HL-60 (cell line): ENCODE data around the gene HMCN1.

Source experiments
- DNase-seq, 2 experiments: peaks; one replicate each; pipeline ENCODE4 v3.0.0-alpha.2; 2010 to 2020; ENCODE audit warnings: low read depth in 1 of 2, low spot score in 1 of 2
- H3K27ac ChIP-seq: fragments of 250-450 bp; sonication (Bioruptor Pico); replicated peaks from 2 replicates; pipeline ENCODE4 v1.5.1; 2020; ENCODE audit warnings: mild to moderate bottlenecking, moderate library complexity
- H3K27me3 ChIP-seq: fragments of 250-450 bp; sonication (Bioruptor Pico); 2 replicates; pipeline ENCODE4 v1.5.1; 2021; ENCODE audit warnings: mild to moderate bottlenecking, moderate library complexity; ENCODE audit not compliant: insufficient read depth, poor library complexity, severe bottlenecking
- H3K4me3 ChIP-seq: replicated peaks from 2 replicates; pipeline ENCODE4 v1.5.1; 2011; ENCODE audit warnings: mild to moderate bottlenecking, control low read depth, low read length; ENCODE audit not compliant: insufficient read depth
- GABPA ChIP-seq: IDR thresholded peaks from 2 replicates; pipeline ENCODE4 v1.6.1; 2012; ENCODE audit warnings: low read depth
- POLR2AphosphoS5 ChIP-seq: IDR thresholded peaks from 2 replicates; pipeline ENCODE4 v1.6.1; 2012; ENCODE audit warnings: low read depth
- SPI1 ChIP-seq: IDR thresholded peaks from 2 replicates; pipeline ENCODE4 v1.6.1; 2012; ENCODE audit warnings: low read depth, mild to moderate bottlenecking, borderline replicate concordance
- TF ChIP-seq, protein P1 (sequence below): IDR thresholded peaks from one replicate; pipeline ENCODE4 v1.5.1; 2011; ENCODE audit warnings: low read length, control low read depth, inconsistent platforms; ENCODE audit not compliant: insufficient read depth
- TF ChIP-seq, protein P2 (sequence below): IDR thresholded peaks from 2 replicates; pipeline ENCODE4 v1.6.1; 2012; ENCODE audit warnings: low read depth; ENCODE audit not compliant: insufficient replicate concordance

HMCN1 gene

DNA sequence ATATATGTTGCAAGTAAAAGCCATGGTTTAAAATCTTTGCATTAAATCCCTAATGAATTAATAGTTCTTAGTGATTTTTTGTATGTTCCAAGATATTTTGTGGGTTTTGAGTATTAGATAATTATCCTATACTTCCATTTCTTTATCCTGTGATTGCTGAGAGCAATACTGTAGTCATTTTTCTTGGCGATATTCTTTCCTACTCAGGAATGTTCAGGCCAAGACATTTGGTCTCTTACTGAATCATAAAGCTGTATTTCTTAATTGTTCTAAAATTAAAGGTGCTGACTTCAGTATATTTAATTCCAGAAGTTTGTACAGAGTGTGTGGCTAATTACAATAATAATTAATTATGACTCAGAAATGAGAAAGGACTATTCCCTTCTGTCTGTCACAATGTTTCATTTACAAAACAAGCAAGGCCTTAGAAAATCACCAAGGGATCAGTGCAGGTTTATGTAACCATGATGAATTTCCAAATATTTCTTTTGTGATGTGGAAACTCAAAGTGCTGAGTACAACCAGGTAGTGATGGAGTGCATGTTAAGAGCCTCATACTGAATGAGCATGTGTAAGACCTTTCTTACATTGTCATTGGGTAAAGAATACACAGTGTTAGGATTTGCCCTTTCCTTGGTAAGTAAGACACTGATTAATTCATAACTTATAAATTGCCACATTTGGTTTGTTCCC, 161.2 kb downstream of the HMCN1 start:
- Histone ChIP-seq H3K4me3 (no peak overlapping the region), H3K27ac (no peak overlapping the region), H3K27me3 (peaks cover 1% of the 10 kb centered on the region)
- TF ChIP-seq GABPA (no peak), SPI1 (no peak), POLR2AphosphoS5 (no peak)
- TF ChIP-seq, protein P1, sequence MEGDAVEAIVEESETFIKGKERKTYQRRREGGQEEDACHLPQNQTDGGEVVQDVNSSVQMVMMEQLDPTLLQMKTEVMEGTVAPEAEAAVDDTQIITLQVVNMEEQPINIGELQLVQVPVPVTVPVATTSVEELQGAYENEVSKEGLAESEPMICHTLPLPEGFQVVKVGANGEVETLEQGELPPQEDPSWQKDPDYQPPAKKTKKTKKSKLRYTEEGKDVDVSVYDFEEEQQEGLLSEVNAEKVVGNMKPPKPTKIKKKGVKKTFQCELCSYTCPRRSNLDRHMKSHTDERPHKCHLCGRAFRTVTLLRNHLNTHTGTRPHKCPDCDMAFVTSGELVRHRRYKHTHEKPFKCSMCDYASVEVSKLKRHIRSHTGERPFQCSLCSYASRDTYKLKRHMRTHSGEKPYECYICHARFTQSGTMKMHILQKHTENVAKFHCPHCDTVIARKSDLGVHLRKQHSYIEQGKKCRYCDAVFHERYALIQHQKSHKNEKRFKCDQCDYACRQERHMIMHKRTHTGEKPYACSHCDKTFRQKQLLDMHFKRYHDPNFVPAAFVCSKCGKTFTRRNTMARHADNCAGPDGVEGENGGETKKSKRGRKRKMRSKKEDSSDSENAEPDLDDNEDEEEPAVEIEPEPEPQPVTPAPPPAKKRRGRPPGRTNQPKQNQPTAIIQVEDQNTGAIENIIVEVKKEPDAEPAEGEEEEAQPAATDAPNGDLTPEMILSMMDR = no peak
- TF ChIP-seq, protein P2, sequence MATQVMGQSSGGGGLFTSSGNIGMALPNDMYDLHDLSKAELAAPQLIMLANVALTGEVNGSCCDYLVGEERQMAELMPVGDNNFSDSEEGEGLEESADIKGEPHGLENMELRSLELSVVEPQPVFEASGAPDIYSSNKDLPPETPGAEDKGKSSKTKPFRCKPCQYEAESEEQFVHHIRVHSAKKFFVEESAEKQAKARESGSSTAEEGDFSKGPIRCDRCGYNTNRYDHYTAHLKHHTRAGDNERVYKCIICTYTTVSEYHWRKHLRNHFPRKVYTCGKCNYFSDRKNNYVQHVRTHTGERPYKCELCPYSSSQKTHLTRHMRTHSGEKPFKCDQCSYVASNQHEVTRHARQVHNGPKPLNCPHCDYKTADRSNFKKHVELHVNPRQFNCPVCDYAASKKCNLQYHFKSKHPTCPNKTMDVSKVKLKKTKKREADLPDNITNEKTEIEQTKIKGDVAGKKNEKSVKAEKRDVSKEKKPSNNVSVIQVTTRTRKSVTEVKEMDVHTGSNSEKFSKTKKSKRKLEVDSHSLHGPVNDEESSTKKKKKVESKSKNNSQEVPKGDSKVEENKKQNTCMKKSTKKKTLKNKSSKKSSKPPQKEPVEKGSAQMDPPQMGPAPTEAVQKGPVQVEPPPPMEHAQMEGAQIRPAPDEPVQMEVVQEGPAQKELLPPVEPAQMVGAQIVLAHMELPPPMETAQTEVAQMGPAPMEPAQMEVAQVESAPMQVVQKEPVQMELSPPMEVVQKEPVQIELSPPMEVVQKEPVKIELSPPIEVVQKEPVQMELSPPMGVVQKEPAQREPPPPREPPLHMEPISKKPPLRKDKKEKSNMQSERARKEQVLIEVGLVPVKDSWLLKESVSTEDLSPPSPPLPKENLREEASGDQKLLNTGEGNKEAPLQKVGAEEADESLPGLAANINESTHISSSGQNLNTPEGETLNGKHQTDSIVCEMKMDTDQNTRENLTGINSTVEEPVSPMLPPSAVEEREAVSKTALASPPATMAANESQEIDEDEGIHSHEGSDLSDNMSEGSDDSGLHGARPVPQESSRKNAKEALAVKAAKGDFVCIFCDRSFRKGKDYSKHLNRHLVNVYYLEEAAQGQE = no peak
- no peak for DNase-seq

DNA sequence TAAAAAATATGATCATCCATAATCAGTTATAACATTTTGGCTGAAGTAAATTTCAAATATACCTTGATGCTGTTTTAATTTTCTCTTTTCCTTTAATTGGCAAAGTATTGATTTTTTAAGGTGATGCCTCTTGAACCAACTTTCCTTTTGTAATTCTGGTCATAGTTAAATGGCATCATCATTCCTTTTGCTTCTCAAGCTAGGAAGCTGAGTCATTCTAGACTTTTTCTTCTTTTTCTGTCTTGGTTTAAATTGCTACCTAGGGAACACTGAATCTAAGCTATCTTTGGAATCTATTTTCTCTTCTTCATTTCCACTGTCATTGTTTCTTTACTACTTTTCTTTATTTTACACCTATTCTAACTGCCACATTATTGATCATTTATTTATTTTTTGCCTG, 162.7 kb downstream of the HMCN1 start:
- TF ChIP-seq, protein P2 = no peak
- TF ChIP-seq, protein P1 = no peak
- no peak for TF ChIP-seq SPI1
- no peak for TF ChIP-seq GABPA
- no peak for TF ChIP-seq POLR2AphosphoS5
- Histone ChIP-seq H3K4me3 (no peak overlapping the region), H3K27me3 (peaks cover 2% of the 10 kb centered on the region), H3K27ac (no peak overlapping the region)
- DNase-seq = no peak

DNA sequence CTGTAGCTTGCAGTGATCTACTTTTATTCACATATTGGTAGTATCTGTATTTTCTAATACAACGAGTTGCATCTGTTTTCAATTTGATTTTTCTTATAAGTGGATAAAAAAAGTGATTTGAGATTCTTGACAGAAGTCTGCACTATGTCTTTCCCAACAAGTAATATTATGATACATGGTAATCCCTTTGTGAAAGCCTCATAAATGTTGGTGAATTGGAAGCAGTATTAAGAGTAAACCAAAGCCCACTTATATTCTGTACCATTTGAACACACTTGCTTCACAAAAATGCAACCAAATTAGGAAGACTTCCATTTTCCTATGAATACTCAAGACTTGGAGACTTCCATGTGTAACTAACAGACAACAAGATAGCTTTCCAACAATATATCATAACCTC, 172.0 kb downstream of the HMCN1 start:
- H3K27ac ChIP-seq = no peak overlapping the region
- TF ChIP-seq, protein P1 = no peak
- no peak for TF ChIP-seq GABPA
- no peak for TF ChIP-seq POLR2AphosphoS5
- TF ChIP-seq, protein P2 = no peak
- no peak for TF ChIP-seq SPI1
- H3K27me3 ChIP-seq = no peaks in the 10 kb centered on the region
- no peak overlapping the region for H3K4me3 ChIP-seq
- no peak for DNase-seq
